Measurements from ENCODE around the gene PCBD1.

Gene PCBD1

GRCh38 chr10:70845256-70845655 lies 43.1 kb downstream of the PCBD1 start:
- Histone ChIP-seq H3K4me3 (ENCODE audit: severe bottlenecking) (no peak overlapping the region), H3K27me3 (ENCODE audit: insufficient read depth, poor library complexity, severe bottlenecking) (no peaks in the 10 kb centered on the region), H3K36me3 (ENCODE audit: low read depth) (peaks cover 51% of the 10 kb centered on the region), H3K4me1 (ENCODE audit: insufficient read depth, poor library complexity, severe bottlenecking) (peaks cover 5% of the 10 kb centered on the region), H3K9me3 (ENCODE audit: severe bottlenecking) (no peaks in the 10 kb centered on the region), H3K27ac (ENCODE audit: poor library complexity, severe bottlenecking) (no peak overlapping the region)
- ATAC-seq (ENCODE audit: low read depth): no peak
- no peak for TF ChIP-seq CTCF (IDR thresholded peaks at IDR 0.05; ENCODE audit: poor library complexity, severe bottlenecking)
- DNase-seq (ENCODE audit: low spot score): no peak

GRCh38 chr10:70843776-70844489 lies 44.4 kb downstream of the PCBD1 start:
- no peak for TF ChIP-seq CTCF (IDR thresholded peaks at IDR 0.05; ENCODE audit: poor library complexity, severe bottlenecking)
- H3K27ac ChIP-seq (ENCODE audit: poor library complexity, severe bottlenecking): no peak overlapping the region
- no peak overlapping the region for H3K4me3 ChIP-seq (ENCODE audit: severe bottlenecking)
- no peaks in the 10 kb centered on the region for H3K27me3 ChIP-seq (ENCODE audit: insufficient read depth, poor library complexity, severe bottlenecking)
- peaks cover 56% of the 10 kb centered on the region for H3K36me3 ChIP-seq (ENCODE audit: low read depth)
- no peaks in the 10 kb centered on the region for H3K9me3 ChIP-seq (ENCODE audit: severe bottlenecking)
- ATAC-seq (ENCODE audit: low read depth) (no peak), DNase-seq (ENCODE audit: low spot score) (no peak)
- H3K4me1 ChIP-seq (ENCODE audit: insufficient read depth, poor library complexity, severe bottlenecking): no peaks in the 10 kb centered on the region

- Histone ChIP-seq H3K27me3 (ENCODE audit: insufficient read depth, poor library complexity, severe bottlenecking) (no peaks in the 10 kb centered on the region), H3K36me3 (ENCODE audit: low read depth) (peaks cover 58% of the 10 kb centered on the region)
Measured at GRCh38 chr10:70843333-70843732, 45.0 kb downstream of the PCBD1 start.

GRCh38 chr10:70840836-70841235 lies 47.5 kb downstream of the PCBD1 start:
- Histone ChIP-seq H3K4me3 (ENCODE audit: severe bottlenecking) (no peak overlapping the region), H3K4me1 (ENCODE audit: insufficient read depth, poor library complexity, severe bottlenecking) (no peaks in the 10 kb centered on the region), H3K36me3 (ENCODE audit: low read depth) (peaks cover 49% of the 10 kb centered on the region), H3K27ac (ENCODE audit: poor library complexity, severe bottlenecking) (no peak overlapping the region), H3K27me3 (ENCODE audit: insufficient read depth, poor library complexity, severe bottlenecking) (no peaks in the 10 kb centered on the region), H3K9me3 (ENCODE audit: severe bottlenecking) (no peaks in the 10 kb centered on the region)
- TF ChIP-seq CTCF (IDR thresholded peaks at IDR 0.05; ENCODE audit: poor library complexity, severe bottlenecking): no peak
- ATAC-seq (ENCODE audit: low read depth) (no peak), DNase-seq (ENCODE audit: low spot score) (no peak)

More at GRCh38 chr10:70843333-70843732, 45.0 kb downstream of the PCBD1 start:
- DNase-seq (ENCODE audit: low spot score) (no peak), ATAC-seq (ENCODE audit: low read depth) (no peak)
- Histone ChIP-seq H3K27ac (ENCODE audit: poor library complexity, severe bottlenecking) (no peak overlapping the region), H3K9me3 (ENCODE audit: severe bottlenecking) (no peaks in the 10 kb centered on the region), H3K4me3 (ENCODE audit: severe bottlenecking) (no peak overlapping the region), H3K4me1 (ENCODE audit: insufficient read depth, poor library complexity, severe bottlenecking) (no peaks in the 10 kb centered on the region)
- no peak for TF ChIP-seq CTCF (IDR thresholded peaks at IDR 0.05; ENCODE audit: poor library complexity, severe bottlenecking)

GRCh38 chr10:70838270-70838805 lies 50.0 kb downstream of the PCBD1 start:
- H3K27me3 ChIP-seq (ENCODE audit: insufficient read depth, poor library complexity, severe bottlenecking): no peaks in the 10 kb centered on the region
- no peak overlapping the region for H3K4me3 ChIP-seq (ENCODE audit: severe bottlenecking)
- no peak for TF ChIP-seq CTCF (IDR thresholded peaks at IDR 0.05; ENCODE audit: poor library complexity, severe bottlenecking)
- ATAC-seq (ENCODE audit: low read depth) (no peak), DNase-seq (ENCODE audit: low spot score) (no peak)
- H3K9me3 ChIP-seq (ENCODE audit: severe bottlenecking): no peaks in the 10 kb centered on the region
- H3K36me3 ChIP-seq (ENCODE audit: low read depth): peaks cover 44% of the 10 kb centered on the region
- H3K4me1 ChIP-seq (ENCODE audit: insufficient read depth, poor library complexity, severe bottlenecking): peaks cover 5% of the 10 kb centered on the region
- H3K27ac ChIP-seq (ENCODE audit: poor library complexity, severe bottlenecking): no peak overlapping the region

Data from RWPE2 (cell line).